ENCODE data around the gene GOLGA8S. TPM values are rescaled to one million over a fixed set of nuclear protein-coding genes. Genes with fewer than 3 reads are reported as not detected.

Gene GOLGA8S
- total RNA-seq, 1 donor from 2014 or later, result not detected

Other genes with a start within 250 kb of the GOLGA8S start
- gene GOLGA6L1, start 217.9 kb upstream of the GOLGA8S start, total RNA-seq (ENCODE audit: unreplicated experiment), result not detected
- not detected for gene GOLGA6L26, start 20.6 kb upstream of the GOLGA8S start, total RNA-seq (ENCODE audit: unreplicated experiment)
- gene GOLGA6L2, start 92.5 kb downstream of the GOLGA8S start, total RNA-seq (ENCODE audit: unreplicated experiment), result not detected
- 1.4 TPM for gene MKRN3, start 210.9 kb downstream of the GOLGA8S start, total RNA-seq (ENCODE audit: unreplicated experiment)

All from glutamatergic neuron (in vitro differentiated cells).